Measurements from ENCODE around the gene KRTAP5-3.
"Not testable (repeated sequence)": the region's sequence is repeated elsewhere in the genome, so short reads cannot be mapped to it uniquely, and the experiment has no call there.

KRTAP5-3 gene, protein sequence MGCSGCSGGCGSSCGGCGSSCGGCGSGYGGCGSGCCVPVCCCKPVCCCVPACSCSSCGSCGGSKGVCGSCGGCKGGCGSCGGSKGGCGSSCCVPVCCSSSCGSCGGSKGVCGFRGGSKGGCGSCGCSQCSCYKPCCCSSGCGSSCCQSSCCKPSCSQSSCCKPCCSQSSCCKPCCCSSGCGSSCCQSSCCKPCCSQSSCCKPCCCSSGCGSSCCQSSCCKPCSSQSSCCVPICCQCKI

DNA sequence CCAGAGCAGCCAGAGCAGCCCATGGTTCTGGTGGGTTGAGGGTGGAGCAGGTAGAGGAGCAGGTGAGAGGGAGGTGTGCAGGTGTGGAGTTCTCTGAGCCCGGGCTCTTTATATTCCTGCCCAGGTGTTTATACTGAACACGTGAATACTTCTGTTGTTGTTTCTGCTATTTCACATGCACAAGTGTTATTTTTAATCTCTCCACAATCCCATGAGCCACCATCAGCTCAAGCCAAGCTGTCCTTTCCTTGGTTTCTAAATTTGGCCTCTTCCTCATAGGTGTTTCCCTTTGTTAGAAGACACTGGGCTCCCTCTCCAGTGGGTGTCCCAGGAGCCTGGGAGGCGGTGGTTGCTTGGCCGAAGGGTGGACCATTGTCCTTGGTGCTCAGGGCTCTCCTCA, at the start of gene KRTAP5-3:
Gene KRTAP5-3, minus strand, starts transcription at position 101 of the 400 bp plus-strand sequence. Its CDS starts 78 bp downstream, at position 23.
- no peak for DNase-seq

DNA sequence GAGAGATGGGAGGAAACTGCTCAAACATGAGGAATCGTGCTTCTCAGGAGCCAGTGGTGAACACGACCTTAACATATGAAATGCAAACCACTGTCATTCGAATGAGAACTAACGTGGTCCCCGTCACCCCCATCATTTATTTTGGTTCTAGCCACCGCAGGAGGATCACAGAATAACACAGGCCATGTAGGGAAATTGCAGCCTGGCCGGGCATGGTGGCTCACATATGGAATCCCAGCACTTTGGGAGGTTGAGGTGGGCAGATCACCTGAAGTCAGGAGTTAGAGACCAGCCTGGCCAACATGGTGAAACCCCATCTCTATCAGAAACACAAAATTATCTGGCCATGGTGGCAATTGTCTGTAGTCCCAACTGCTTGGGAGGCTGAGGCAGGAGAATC, 48.4 kb upstream of the KRTAP5-3 start:
- no peak for DNase-seq

DNA sequence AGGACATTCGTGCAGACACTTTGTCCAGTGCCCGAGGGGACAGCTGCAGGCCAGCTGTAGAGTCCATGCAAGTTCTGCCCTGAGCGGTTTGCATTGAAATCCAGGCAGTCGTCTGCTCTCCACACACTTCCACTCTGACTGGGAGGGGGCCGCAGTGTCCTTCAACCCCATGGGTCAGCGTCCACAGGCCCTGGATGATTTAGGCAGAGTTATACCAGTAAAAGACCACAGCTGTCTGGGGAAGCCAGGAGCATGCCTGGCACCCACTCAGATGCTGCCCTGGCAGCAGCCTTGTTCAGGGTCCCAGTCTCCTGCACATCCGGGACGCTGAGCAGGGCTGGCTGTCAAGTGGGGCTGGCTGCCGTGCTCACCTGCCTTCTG, 47.8 kb upstream of the KRTAP5-3 start:
- DNase-seq: no peak

DNA sequence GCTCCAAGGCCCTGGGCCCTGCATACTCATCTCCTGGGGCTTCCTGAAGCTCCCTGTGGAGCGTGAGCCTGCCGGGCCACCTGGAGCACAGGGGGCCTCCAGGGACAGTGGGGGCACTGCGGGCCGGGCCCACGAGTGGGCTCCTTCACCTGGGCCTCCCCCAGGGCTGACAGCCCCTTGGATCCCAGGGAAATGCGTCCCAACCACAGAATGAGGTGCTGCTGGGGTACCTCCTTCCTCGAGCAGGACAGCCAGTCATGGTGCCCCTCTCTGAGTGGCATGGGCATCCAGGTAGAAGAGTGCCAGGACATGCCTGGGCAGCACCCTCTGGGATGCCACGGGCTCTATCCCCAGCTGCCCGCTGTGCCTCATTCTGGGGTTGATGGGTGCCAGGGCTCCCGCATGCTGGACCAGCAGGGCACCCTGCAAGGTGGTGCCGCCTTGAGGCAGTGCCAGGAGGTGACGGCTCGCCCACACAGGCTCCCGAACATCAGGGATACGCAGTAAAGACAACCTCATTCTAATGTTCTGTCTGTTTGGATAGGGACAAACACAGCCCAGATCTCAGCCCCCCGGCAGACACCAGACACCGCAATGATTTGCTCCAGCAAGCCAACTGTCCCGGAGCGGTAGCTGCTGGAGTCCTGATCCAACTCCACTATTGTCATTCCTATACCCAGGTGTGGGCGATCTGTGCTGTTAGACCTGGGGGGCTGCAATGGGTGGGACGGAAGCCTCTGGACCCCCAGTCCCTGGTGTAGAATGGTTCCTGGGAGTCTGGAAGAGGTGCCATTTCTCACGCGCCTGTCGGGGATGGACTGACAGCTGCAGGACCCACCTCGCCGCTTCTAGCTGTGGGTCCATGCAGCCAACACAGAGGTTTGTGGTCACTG, 47.2 kb upstream of the KRTAP5-3 start:
- DNase-seq: no peak

DNA sequence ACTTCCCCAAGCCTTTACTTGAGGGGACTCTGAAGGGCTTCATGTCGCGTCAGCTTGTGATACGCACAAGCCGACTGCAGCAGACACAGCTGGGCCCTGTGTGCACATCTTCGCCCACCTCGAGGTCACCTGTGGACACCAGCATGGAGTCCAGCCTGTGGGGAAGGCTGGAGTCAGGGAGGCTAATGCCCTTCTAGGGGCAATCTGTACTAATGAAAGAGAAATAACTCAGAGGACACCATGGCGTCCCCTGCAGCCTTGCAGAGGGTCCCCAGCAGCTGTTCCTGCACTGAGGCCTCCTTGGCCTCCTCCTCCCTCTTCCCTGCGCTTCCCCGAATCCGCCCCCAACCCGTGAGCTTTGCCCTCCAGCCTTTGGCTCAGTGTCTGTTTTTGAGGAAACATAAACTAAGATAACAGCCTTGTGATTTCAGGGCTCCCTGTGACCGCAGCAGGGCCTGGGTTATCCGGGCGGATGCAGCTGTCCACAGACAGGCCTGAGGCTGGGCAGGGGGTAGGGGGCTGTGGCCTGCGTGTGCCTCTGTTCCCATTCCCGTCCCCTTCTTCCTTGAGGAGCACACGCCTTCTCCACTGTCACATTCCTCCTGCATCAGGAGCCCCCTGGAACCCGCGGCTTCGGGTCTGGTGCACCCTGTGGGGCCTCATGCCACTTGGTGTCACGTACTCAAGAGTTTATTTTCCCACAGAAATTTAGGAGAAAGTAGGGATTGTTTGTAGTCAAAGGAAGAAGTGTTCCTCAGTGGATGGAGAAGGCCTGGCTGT, 46.3 kb upstream of the KRTAP5-3 start:
- no peak for DNase-seq

DNA sequence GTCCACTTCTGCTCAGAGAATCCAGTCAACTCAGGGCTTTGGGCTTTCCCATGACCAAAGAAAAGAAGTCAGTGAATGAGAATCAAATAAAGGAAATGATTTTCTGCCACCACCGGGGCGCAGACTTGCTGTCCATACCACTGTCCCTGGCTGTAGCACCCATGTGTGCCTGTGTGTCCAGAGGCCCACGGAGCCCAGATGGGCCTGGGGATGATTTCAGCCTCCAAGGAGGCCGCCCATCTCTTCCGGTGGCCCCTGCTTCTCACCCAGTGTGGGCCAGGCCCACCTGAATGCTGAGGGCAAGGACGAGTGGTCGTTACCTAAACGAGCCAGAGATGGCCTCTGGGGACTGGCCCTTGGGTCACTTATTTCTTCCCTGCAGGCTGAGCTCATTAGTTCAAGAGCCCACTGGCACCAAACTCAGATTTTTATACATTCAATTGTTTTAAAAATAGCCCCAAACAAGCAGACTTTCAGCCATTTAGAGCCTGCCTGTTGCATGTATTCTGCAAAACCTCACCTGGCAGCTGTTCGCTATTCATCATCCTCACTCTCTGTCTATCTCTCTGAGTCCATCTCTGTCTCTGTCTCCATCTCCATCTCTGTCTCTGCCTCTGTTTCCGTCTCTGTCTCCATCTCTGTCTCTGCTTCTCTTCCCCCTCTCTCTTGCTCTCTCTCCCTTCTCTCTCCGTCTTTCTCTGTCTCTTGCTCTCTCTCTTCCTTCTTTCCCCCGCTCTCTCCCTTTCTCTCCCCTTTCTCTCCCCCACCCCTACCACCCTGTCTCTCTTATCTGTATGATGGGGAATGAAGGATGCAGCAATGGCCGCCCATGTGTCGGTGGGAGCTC, 45.5 kb upstream of the KRTAP5-3 start:
- no peak for DNase-seq

DNA sequence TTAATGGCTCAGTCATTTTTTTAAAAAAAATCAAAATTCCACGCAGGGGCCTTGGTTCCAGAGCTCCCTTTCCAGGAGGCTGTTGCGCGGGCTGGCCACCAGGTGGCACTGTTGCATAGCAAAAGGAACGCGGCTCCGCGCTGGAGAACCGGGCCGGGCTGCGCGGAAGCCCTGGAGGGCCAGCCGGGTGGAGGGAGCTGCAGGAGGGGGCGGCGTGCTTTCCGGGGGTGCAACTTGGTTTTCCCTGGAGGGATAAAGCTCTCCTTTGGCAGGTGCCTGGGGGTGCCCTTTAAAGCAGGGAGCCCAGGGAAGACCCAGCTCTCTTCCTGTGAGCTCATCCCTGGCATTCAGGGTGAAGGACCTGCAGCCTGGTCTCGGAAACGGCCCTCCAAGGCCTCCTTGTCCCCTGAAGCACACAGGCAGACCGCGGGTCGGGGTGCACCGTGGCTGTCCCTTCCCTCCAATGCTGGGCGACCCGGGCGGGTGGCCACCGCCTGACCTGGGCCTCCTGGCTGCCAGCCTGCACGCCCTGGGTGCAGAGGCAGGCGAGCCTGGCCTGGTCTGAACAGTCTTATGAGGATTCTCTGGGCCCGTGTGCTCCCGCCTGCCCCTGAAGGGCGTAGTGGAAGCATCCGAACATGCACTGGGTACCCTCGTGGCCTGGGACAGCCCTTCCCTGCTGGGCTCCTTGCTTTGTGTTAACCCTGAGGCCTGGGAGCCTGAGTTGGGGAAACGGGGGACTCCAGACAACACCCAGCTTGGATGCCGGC, 44.7 kb upstream of the KRTAP5-3 start:
- no peak for DNase-seq

DNA sequence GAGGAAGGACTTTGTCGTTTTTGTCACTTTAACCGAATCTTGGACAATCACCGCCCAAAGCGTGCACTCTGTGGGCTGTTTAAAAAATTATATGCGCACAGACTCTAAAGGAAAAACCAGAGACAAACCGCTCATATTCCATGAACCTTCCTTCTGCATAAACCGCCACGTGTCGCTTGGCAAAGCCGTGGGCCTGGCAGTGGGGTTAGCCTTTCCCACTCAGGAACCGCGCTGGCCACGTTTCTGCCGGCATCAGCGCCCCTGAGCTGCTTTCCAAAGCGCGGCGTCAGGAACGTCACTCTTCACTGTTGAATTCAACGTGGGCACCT, 44.1 kb upstream of the KRTAP5-3 start:
- no peak for DNase-seq

DNA sequence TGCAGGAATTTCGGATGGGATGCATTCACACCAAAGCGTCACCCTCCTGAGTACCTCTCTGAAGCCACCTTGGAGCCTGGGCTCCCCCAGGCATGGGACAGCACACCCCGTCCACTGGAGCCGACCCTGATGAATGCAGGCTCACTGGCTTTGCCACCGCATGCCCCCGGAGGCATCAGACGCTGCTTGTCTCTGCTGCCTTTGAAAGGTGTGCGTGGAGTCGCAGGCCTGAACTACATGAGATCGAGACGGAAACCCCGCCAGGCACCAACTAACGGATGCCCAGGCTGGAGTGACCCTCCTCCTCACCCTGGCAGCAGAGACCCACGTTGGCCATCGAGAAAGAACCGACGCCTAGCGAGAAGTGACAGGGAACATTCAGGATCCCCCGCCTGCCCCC, 43.8 kb upstream of the KRTAP5-3 start:
- no peak for DNase-seq

DNA sequence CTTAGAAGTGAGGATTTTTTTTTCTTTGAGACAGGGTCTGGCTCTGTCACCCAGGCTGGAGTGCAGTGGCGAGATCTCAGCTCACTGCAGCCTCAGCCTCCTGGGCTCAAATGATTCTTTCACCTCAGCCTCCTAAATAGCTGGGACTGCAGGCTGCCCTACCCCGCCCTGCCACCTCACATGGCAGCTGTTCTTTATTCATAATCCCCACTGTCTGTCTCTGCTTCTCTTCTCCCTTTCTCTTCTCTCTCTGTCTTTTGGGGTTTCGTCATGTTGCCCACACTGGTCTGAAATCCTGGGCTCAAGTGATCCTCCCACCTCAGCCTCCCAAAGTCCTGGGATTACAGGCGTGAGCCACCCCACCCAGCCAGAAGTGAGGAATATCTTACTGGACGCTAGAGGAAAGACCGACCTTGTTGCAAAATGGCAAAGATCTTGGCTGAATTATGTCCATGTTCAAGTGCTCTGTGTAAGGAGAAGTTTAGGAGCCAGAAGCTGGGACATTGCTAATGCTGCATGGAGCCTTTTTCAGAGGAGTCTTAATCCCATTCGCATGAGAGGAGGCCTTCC, 43.2 kb upstream of the KRTAP5-3 start:
- no peak for DNase-seq

DNA sequence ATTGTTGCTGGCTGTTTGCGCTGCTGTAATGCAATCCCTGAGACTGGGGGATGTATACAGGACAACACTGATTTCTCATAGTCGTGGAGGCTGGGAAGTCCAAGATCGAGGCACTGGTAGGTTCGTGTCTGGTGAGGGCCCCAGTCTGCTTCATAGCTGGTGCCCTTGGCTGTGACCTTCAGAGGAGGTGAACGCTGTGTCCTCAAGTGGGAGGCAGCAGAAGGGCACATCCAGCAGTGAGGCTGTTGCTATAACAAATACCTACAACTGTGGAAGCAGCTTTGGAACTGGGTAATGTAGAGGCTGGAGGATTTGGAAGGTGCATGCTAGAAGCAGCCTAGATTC, 42.6 kb upstream of the KRTAP5-3 start:
- no peak for DNase-seq

DNA sequence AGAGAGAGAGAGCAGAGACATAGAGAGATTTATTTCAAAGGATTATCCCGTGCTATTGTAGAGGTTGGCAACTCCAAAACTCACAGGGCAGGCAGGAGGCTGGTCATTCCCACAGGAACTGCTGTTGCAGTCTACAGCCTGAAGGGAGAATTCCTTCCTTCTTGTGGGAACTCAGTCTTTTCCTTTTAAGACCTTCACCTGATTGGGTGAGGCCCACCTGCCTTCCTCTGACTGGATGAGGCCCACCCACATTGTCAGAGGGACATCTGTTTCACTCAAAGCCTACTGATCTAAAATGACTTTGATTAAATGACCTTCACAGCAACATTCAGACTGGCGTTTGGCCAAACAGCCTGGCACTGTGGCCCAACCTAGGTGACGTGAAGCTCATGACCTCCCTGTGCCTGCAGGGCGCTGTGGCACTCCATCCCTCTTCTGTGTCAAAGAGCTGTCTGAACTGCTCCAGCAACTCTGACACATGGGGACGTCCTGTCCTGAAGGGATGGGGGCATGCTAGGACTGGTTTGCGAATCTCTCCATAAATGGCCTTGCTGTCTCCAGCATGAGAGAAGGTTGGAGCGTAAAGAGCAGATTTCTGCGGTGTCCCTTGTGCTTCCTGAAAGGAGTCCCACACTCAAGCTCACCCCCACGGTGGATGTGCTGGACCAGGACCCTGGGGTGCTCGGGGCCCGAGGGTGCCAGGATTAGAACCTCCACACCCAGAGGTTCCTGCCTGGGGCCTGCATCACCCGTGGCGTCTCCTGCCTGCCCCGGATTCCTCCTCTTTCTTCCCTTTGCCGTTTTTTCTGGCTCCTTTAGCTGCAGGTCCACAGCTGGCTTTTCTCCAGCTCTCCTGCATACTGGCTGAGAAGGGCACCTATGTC, 42.0 kb upstream of the KRTAP5-3 start:
- no peak for DNase-seq

DNA sequence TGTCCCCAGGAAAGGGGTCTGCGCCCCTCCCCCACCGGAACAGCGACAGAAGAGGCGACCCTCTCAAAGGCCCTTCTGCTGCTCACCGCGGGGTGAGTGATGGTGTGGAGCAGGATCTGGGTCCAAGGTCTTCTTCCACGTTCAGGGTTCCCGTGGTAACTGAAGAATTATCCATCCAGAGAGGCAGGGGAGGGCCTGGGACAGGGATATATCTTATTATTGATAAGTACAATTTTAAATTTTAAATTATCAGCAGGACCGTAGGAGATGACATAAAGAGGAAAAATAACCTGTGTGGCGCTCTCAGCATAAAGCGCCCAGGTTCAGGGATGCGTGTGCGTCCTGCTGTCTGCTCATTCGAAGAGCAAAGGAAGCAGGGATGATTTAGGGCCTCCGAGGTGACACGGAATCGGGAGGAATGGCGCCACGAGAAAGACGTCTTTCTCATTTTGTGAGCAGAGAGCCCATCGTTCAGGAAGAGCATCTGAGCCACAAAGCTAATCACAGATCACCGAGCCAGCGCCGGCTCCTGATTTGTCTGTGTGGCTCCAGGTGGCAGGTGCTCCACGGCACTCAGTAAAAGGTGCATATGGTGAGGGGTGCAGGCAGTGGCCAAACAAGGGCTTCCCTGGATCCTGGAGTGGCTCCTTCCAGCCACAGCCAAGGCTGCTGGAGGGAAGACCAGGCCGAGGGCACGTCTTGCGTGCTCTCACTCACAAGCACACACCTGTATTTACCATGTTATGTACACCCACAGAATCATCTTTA, 40.6 kb upstream of the KRTAP5-3 start:
- no peak for DNase-seq

DNA sequence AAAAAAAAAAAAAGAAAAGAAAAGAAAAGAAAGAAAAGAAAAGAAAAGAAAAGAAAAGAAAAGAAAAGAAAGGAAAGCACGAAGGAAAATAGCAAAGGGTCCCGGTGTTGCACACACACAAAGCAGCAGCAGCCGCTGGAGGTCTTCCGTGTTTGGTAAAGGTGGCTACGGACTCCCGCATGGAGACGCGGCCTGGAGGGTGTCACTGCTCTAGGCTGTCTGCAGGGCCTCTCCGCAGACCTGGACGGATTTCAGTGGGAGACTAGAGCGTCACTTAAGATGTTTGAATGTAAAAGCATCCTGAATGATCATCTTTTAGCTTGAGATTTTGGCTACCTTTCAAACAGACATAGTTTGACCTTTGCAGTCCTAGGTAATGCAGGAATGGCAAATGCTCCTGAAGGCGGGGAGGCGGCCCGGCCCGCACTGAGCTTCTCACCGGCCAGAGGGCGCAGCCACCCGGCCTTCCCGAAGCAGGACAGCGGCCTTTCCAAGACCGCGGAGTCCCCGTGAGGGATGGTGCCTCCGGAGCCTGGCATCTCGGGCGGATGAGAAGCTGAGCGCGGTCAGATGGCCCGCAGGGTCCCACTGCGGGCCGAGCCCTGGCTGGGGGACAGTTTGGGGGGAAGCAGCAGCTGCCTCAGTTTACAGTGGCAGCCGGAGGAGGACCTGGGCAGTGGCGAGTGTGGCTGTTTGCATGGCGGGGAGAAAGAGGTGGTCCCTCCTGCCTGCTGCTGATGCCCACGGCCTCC, 39.8 kb upstream of the KRTAP5-3 start:
- DNase-seq: no peak

DNA sequence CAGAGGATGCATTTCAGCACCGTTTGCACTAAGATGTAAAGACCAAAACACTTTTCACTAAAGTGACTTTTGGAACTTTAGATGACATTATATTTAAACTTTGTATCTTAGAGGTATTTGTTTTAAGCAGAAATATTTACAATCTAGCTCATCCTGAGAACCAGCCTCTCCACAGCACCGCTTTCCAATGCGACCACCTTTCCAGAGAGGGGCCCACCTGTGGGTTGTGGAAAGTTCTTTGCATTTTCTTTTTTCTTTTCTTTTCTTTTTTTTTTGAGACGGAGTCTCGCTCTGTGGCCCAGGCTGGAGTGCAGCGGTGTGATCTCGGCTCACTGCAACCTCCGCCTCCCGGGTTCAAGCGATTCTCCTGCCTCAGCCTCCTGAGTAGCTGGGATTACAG, 38.3 kb upstream of the KRTAP5-3 start:
- not testable (repeated sequence) for DNase-seq

DNA sequence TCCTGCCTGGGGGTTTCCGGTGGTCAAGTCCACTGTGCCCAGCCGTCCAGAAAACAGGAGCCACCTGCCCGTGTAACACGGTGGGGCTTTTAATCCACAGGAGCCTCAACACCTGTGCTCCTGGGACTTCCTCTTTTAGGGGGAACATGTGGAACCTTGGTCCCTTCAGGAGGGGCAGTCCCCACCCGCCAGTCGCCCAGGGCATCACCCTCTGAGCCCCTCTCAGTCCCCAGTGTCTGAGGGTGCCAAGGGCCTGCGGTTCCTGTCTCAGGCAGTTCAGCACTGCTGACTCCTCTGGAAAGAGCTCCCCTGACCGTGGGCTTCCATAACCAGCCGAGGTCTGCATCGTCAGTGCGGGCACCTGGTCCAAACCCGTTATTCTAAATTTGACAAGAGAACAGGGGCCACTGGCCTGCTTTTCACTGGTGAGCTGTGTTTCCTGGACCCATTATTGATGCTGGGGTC, 37.1 kb upstream of the KRTAP5-3 start:
- DNase-seq: no peak

DNA sequence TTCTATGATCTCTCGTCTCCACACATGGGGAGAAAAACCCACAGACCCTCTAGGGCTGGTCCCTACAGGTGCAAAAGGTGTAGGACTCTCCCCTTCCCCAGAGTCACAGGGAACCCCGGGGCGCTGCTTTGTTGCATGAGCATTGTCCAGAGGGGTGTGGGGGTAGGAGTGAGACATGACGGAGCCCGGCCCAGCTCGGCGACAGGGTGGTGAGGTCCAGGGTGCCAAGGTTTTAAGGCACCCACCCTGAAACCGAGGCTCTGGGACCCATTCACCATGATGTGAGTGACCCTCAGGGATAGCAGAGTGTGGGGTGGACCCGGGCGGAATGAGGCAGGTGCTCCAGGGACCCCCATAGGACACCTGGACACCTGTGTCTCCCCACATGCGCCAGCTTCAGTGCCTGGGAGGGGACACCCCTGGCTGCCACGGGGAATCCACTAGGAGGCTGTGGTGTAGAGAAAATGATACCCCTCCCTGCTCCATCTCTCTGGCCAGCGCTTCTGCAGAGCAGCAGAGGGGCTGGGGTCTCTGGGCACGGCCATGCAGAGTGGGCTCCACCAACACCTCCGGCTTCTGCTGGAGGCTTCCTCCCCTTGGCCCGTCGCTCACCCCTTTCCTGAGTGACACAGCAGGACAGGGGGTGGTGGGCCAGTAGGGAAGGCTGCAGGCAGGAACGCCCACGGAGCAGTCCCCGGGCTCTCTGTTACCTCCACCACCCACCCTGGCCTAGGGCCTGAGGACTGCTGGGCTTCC, 36.5 kb upstream of the KRTAP5-3 start:
- DNase-seq: no peak

DNA sequence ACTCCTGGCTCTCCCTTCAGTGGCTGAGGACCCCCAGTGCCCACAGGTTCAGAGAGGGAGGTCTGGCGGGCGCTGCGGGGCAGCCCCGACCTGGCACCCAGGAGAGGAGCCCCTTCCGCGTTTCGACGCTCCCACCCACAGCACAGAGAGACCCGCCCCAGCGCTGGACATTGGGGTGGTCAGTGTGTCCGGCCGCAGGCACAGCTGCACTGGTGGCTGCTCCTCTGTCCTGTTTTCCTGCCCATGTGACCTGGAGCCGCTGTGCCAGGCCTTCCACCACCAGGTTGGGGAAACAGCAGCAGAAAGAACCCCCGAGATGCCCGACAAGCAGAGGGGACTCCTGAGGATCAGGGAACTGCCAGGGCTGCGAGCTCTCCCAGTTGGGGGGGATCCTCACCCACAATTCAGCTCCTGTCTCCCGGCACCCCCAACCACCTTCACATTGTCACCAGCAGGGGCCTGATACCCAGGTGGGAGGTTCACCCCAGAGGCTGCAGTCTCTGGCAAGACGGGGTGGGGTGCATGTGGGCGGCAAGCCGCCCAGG, 35.0 kb upstream of the KRTAP5-3 start:
- DNase-seq: no peak
